B cell (primary cell): ENCODE data around the gene AMH. TPM values are rescaled to one million over a fixed set of nuclear protein-coding genes. Genes with fewer than 3 reads are reported as not detected.

Source experiments
- ATAC-seq: fragments of 200-7000 bp; cut with Tn5 transposase; one replicate; pipeline ENCODE4 v1.10.0; 2021; ENCODE audit warnings: low read depth, mild to moderate bottlenecking, moderate number of reproducible peaks, moderate library complexity
- CTCF ChIA-PET: fragments of 350-600 bp; sonication (Branson Sonifier 250); formaldehyde crosslinking; loops from one replicate; lab custom pipeline; 2021; ENCODE audit warnings: antibody characterized with exemption, inconsistent platforms; lab: Charles Lee
- POLR2A ChIA-PET: fragments of 350-600 bp; sonication (Branson Sonifier 250); formaldehyde crosslinking; loops from one replicate; lab custom pipeline; 2021; ENCODE audit warnings: antibody characterized with exemption; lab: Charles Lee
- DNase-seq: peaks from one replicate; pipeline ENCODE4 v3.0.0; 2013
- H2AFZ ChIP-seq: 2 replicates; pipeline ENCODE4 v1.6.1; 2012; ENCODE audit warnings: mild to moderate bottlenecking, low read depth, low read length; ENCODE audit not compliant: insufficient read depth, poor library complexity, severe bottlenecking
- H3K27ac ChIP-seq, 2 donors: 1 replicate in 1 of 2; 2 replicates in 1 of 2; pipeline ENCODE4 v1.5.1; 2012 to 2013; ENCODE audit warnings: low read length in 2 of 2, mild to moderate bottlenecking in 2 of 2, moderate library complexity in 1 of 2
- H3K27me3 ChIP-seq, 4 experiments: fragments of 200-600 bp in 1 of 4; sonication (generic) in 1 of 4; replicated peaks in 1 of 4; 1 replicate in 2 of 4; 2 replicates in 2 of 4; pipeline versions ENCODE4 v1.6.1 to v1.7.0; 2013 to 2016; ENCODE audit warnings: low read length in 3 of 4, mild to moderate bottlenecking in 2 of 4, mixed read lengths in 1 of 4, moderate library complexity in 1 of 4; ENCODE audit not compliant: insufficient read depth in 4 of 4, control insufficient read depth in 3 of 4; ENCODE audit errors: control extremely low read depth in 1 of 4
- H3K36me3 ChIP-seq, 2 experiments: replicated peaks in 1 of 2; 1 replicate in 1 of 2; 2 replicates in 1 of 2; pipeline versions ENCODE4 v1.6.1 to v1.7.1; 2013; ENCODE audit warnings: low read length in 1 of 2; ENCODE audit not compliant: insufficient read depth in 2 of 2, control insufficient read depth in 1 of 2; ENCODE audit errors: control extremely low read depth in 1 of 2, extremely low read depth in 1 of 2
- H3K4me1 ChIP-seq, 2 donors: fragments of 200-600 bp in 1 of 2; sonication (generic) in 1 of 2; 1 replicate in 1 of 2; 2 replicates in 1 of 2; pipeline versions ENCODE4 v1.5.1 to v1.6.1; 2013 to 2017; ENCODE audit warnings: low read length in 2 of 2; ENCODE audit not compliant: control insufficient read depth in 2 of 2, insufficient read depth in 2 of 2
- H3K4me2 ChIP-seq: replicated peaks from 2 replicates; pipeline ENCODE3; 2012; ENCODE audit warnings: mild to moderate bottlenecking, low read depth, low read length; ENCODE audit not compliant: poor library complexity, severe bottlenecking
- H3K4me3 ChIP-seq, 5 experiments: fragments of 200-600 bp in 1 of 5; sonication (generic) in 1 of 5; 1 replicate in 3 of 5; 2 replicates in 2 of 5; pipeline versions ENCODE4 v1.5.1 to v1.7.0; 2011 to 2016; ENCODE audit warnings: low read length in 4 of 5, mild to moderate bottlenecking in 4 of 5, low read depth in 2 of 5, control low read depth in 1 of 5, moderate library complexity in 1 of 5; ENCODE audit not compliant: insufficient read depth in 1 of 5; ENCODE audit errors: control extremely low read depth in 1 of 5, extremely low read depth in 1 of 5
- H3K79me2 ChIP-seq: fragments of 200-600 bp; sonication (generic); one replicate; pipeline ENCODE4 v1.6.0; 2016; ENCODE audit warnings: low read length; ENCODE audit not compliant: control insufficient read depth, insufficient read depth
- H3K9ac ChIP-seq: fragments of 200-600 bp; sonication (generic); 2 replicates; pipeline ENCODE4 v1.6.1; 2017; ENCODE audit warnings: mild to moderate bottlenecking, low read length, moderate library complexity
- H3K9me3 ChIP-seq, 3 donors: one replicate each; pipeline versions ENCODE4 v1.6.1 to v1.7.1; 2013; ENCODE audit warnings: low read length in 2 of 3; ENCODE audit not compliant: control insufficient read depth in 2 of 3, insufficient read depth in 1 of 3; ENCODE audit errors: control extremely low read depth in 1 of 3
- H4K20me1 ChIP-seq: 2 replicates; pipeline ENCODE4 v1.6.0; 2012; ENCODE audit warnings: mild to moderate bottlenecking, low read length; ENCODE audit not compliant: insufficient read depth, control insufficient read depth, poor library complexity, severe bottlenecking
- H3K27ac Mint-ChIP-seq: one replicate; pipeline ENCODE4 v1.8.0; 2021; ENCODE audit warnings: mixed read lengths
- H3K27me3 Mint-ChIP-seq: one replicate; pipeline ENCODE4 v1.8.0; 2021; ENCODE audit warnings: mixed read lengths
- H3K4me1 Mint-ChIP-seq: one replicate; pipeline ENCODE4 v1.8.0; 2021; ENCODE audit warnings: mixed read lengths
- H3K4me3 Mint-ChIP-seq: one replicate; pipeline ENCODE4 v1.8.0; 2021; ENCODE audit warnings: mixed read lengths
- H3K9me3 Mint-ChIP-seq: one replicate; pipeline ENCODE4 v1.8.0; 2022; ENCODE audit warnings: mixed read lengths; ENCODE audit not compliant: insufficient read depth
- CTCF ChIP-seq: fragments of 200-600 bp; IDR thresholded peaks from one replicate; pipeline ENCODE4 v1.8.0; 2022; ENCODE audit warnings: antibody characterized with exemption, mild to moderate bottlenecking
- EZH2 ChIP-seq: IDR thresholded peaks from 2 replicates; pipeline ENCODE4 v1.6.1; 2012; ENCODE audit warnings: borderline replicate concordance, low read depth, mild to moderate bottlenecking, moderate library complexity, low read length; ENCODE audit not compliant: insufficient read depth, poor library complexity, severe bottlenecking
- WGBS: methylation state at CpG from one replicate; pipeline ENCODE4 v1.1.5; 2013; ENCODE audit warnings: missing lambda C conversion rate; ENCODE audit not compliant: insufficient coverage; 5-methylcytosine and 5-hydroxymethylcytosine counted together
- intact Hi-C: fragments of 100-400 bp; cut with micrococcal nuclease; formaldehyde crosslinking; loops from one replicate; pipeline ENCODE4 v1.10.0; 2022
- polyA plus RNA-seq: library from polyadenylated mRNA; depleted of rRNA; stranded (reverse); fragments of >200 nt; gene quantifications from 2 replicates; pipeline ENCODE4 v1.2.3, GENCODE V29; 2012
- total RNA-seq, 2 donors: library from RNA; stranded (reverse); fragments of 120-200 nt in 1 of 2; gene quantifications; 1 replicate in 1 of 2; 2 replicates in 1 of 2; pipeline versions ENCODE4 v1.2.3 to v1.2.4, GENCODE V29; 2013 to 2022

The AMH gene
- total and polyA plus RNA-seq, 2 donors (not counting 1 experiment from before 2014, with no cell fraction given) = 1.5 to 4.5 TPM

DNA sequence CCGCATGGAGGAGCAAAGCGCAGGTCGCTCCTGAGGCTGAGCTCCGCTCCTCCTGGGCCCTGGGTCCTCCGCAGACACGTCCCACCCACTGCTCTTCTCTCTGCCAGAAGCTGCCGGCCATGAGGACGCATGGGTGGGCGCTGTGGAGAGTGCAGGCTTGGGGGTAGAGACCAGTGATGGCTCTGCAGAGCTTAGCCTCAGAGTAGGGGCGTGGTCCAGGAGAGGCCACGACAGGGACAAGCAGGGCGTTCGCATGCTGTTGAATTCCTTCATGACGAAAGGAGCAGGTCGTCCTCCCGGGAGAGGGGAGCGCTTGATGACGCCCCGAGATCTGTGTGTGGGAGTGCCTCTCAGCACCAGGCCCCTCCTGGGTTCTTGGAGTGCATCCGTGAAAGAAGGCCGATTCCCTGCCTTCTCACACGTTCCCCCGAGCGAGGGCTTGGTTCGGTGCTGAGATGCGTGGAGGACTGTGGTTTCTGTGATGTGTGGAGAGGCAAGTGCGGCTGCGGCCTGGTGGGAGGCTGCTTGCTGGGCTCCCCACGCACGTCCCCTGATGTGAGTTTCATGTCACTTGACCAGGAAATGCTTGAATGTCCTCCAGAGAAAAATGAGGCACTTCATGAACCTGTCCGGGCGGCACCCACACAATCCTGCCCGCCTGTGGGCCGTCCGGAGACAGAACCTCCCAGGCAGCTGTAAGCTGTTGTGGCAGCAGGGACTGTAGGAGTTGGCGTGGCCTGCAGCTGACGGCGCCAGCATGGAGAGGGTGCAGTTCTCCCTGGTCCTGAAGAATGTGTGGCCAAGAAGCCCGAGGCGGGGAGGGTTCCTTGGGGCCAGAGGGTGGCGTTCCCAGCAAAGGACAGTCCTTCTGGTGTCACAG is 8.0 kb upstream of the AMH start:
- H3K4me1 Mint-ChIP-seq = peaks cover 54% of the 10 kb centered on the region
- H3K27me3 Mint-ChIP-seq = no peaks in the 10 kb centered on the region
- Histone ChIP-seq H3K79me2 (peaks cover 94% of the 10 kb centered on the region), H3K4me1 (peaks cover 35 to 52% of the 10 kb centered on the region in 2 donors), H3K4me2 (peak overlapping the region; percentile 86), H3K27me3 (no peaks in the 10 kb centered on the region), H2AFZ (no peak overlapping the region), H4K20me1 (peaks cover 91% of the 10 kb centered on the region), H3K4me3 (no peak overlapping the region), H3K9ac (no peak overlapping the region), H3K9me3 (peaks cover 0 to 6% (median 0%) of the 10 kb centered on the region in 3 donors), H3K27ac (no peak overlapping the region), H3K36me3 (peaks cover 0 to 60% of the 10 kb centered on the region in 2 experiments)
- CTCF ChIA-PET = interaction anchor here (1.6 to 5.2 kb wide), 5 partner anchors 12 to 151 kb away, joined by 4 to 31 read pairs (median 11); no protein-coding TSS in a partner anchor
- H3K9me3 Mint-ChIP-seq = no peaks in the 10 kb centered on the region
- WGBS = 95% methylated on average over 41 of the region's 41 CpGs
- no peak overlapping the region for H3K27ac Mint-ChIP-seq
- POLR2A ChIA-PET = interaction anchor here (0.6 to 3.0 kb wide), 4 partner anchors 11 to 130 kb away, joined by 3 to 17 read pairs (median 6); no protein-coding TSS in a partner anchor
- peak overlapping the region; percentile 81 for H3K4me3 Mint-ChIP-seq
- intact Hi-C loops = no loop called here
- TF ChIP-seq EZH2 (no peak), CTCF (no peak)
- ATAC-seq (no peak), DNase-seq (no peak)

DNA sequence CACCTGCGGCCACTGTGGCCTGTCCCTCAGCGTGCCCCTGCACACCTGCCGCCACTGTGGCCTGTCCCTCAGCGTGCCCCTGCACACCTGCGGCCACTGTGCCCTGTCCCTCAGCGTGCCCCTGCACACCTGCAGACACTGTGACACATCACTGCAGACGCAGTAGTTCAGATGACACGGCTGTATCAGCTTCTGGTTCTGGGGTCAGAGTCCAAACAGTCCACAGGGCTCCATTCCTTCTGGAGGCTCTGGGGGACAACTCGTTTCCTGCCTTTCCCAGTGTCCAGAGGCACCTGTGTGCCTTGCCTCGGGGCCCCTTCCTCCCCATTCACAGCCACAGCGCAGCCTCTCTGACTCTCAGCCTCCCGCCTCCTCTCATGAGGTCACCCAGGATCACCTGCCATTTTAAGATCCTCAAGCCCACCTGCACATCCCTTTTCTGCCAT is 7.0 kb upstream of the AMH start:
- Histone ChIP-seq H3K36me3 (peaks cover 0 to 70% of the 10 kb centered on the region in 2 experiments), H3K4me2 (no peak overlapping the region), H3K9me3 (peaks cover 0 to 6% (median 0%) of the 10 kb centered on the region in 3 donors), H4K20me1 (peaks cover 100% of the 10 kb centered on the region), H3K79me2 (peaks cover 96% of the 10 kb centered on the region), H3K27me3 (no peaks in the 10 kb centered on the region), H3K27ac (no peak overlapping the region), H2AFZ (no peak overlapping the region), H3K4me3 (no peak overlapping the region), H3K4me1 (peaks cover 35 to 49% of the 10 kb centered on the region in 2 donors), H3K9ac (no peak overlapping the region)
- ChIA-PET POLR2A (interaction anchor here (0.6 to 0.7 kb wide), 2 partner anchors 33 to 131 kb away, joined by 3 to 7 read pairs; no protein-coding TSS in a partner anchor), CTCF (no interaction called here)
- Mint-ChIP-seq H3K4me3 (no peak overlapping the region), H3K4me1 (peaks cover 48% of the 10 kb centered on the region), H3K9me3 (no peaks in the 10 kb centered on the region), H3K27ac (no peak overlapping the region), H3K27me3 (no peaks in the 10 kb centered on the region)
- 68% methylated on average over 12 of the region's 12 CpGs for whole genome bisulfite sequencing
- intact Hi-C loops = no loop called here
- TF ChIP-seq EZH2 (no peak), CTCF (no peak)
- DNase-seq (no peak), ATAC-seq (no peak)
